Stimulated activated naive B cell treated with anti-CD40 and anti-IgM and Interleukin-4, amounts not matched to agents 10 μg/mL and 1 μg/mL and 100 μg/mL, for 72 hours (primary cell): ENCODE data around the gene ORAI1.

ENCODE experiments used
- ATAC-seq, 2 donors: fragments of 150-1000 bp; cut with Tn5 transposase; replicated peaks; 2 replicates each; pipeline ENCODE4 v1.10.0; 2021; ENCODE audit warnings: moderate library complexity in 1 of 2
- DNase-seq: peaks from one replicate; pipeline ENCODE4 v3.0.0; 2021
- H3K27ac Mint-ChIP-seq: one replicate; pipeline ENCODE4 v1.8.0; 2022; ENCODE audit warnings: mild to moderate bottlenecking, mixed read lengths
- H3K27me3 Mint-ChIP-seq, 2 donors: one replicate each; pipeline ENCODE4 v1.8.0; 2022; ENCODE audit warnings: mixed read lengths in 2 of 2
- H3K36me3 Mint-ChIP-seq, 2 donors: one replicate each; pipeline ENCODE4 v1.8.0; 2022; ENCODE audit warnings: mixed read lengths in 2 of 2, mild to moderate bottlenecking in 1 of 2
- H3K4me1 Mint-ChIP-seq, 2 donors: one replicate each; pipeline ENCODE4 v1.8.0; 2022; ENCODE audit warnings: mixed read lengths in 2 of 2, mild to moderate bottlenecking in 1 of 2
- H3K4me3 Mint-ChIP-seq, 2 donors: one replicate each; pipeline ENCODE4 v1.8.0; 2022; ENCODE audit warnings: mild to moderate bottlenecking in 2 of 2, mixed read lengths in 2 of 2, moderate library complexity in 1 of 2
- H3K9me3 Mint-ChIP-seq, 2 donors: one replicate each; pipeline ENCODE4 v1.8.0; 2022; ENCODE audit warnings: mixed read lengths in 2 of 2, mild to moderate bottlenecking in 1 of 2

Gene ORAI1

DNA sequence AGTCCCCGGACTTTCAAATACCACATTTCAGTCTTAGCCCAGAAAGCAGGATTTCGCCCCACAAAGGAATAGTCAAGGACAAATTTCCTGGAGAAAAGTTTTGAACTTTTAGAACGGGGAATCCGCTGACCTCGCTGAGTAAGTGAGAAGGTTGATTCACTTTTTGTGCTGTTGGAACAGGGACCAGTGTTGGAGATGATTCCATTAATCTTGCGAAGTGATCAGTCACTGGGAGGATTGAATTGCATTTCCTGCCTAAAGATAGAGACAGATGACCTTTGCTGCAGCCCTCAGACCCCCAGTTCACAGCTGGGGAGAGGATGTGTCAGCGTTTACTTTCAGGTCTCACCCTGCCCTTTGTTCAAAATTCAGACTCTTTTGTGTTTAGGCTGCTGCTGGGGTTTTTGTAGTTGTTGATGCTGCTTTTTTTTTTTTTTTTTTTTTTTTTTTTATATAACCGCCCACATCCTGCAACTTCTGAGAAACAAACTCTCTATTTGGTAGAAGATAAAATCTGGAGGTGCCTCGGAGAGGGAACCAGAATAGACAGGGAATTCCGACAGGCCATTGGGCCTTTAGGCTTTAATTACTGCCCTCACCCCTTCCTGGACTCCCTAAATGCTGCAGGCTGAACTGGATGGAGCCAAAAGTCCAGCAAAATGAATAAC, 35.7 kb upstream of the ORAI1 start:
- Mint-ChIP-seq H3K4me3 (peak overlapping the region; percentile 73 to 77), H3K27ac (peak overlapping the region; percentile 95), H3K4me1 (peaks cover 22 to 45% of the 10 kb centered on the region in 2 donors), H3K9me3 (peaks cover 0 to 2% of the 10 kb centered on the region in 2 donors), H3K27me3 (no peaks in the 10 kb centered on the region), H3K36me3 (no peaks in the 10 kb centered on the region)
- ATAC-seq (peak; percentile 87 to 91), DNase-seq (peak; percentile 66)

DNA sequence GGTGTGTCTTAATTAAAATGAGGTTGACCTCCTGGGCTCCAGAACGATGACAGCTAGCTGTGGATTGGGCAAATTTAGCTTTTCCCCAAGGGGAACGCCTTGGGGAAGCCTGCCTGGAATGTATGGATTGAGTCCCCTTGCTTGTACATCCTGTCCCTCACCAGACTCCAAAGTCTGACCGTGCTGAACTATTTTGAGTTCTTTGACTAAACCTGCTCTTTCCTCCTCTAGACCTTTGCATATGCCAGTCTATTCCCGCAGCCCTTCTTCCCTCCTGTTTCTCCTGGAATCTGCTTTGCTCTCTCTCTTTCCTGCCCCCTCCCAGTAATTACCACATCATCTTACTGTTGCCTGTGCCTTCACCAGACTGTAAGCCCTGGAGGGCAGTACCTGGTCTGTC, 34.0 kb upstream of the ORAI1 start:
- DNase-seq: no peak
- ATAC-seq: no peak
- Mint-ChIP-seq H3K4me3 (no peak overlapping the region), H3K36me3 (no peaks in the 10 kb centered on the region), H3K9me3 (peaks cover 0 to 2% of the 10 kb centered on the region in 2 donors), H3K27ac (peak overlapping the region; percentile 70), H3K27me3 (no peaks in the 10 kb centered on the region), H3K4me1 (peaks cover 22 to 42% of the 10 kb centered on the region in 2 donors)

DNA sequence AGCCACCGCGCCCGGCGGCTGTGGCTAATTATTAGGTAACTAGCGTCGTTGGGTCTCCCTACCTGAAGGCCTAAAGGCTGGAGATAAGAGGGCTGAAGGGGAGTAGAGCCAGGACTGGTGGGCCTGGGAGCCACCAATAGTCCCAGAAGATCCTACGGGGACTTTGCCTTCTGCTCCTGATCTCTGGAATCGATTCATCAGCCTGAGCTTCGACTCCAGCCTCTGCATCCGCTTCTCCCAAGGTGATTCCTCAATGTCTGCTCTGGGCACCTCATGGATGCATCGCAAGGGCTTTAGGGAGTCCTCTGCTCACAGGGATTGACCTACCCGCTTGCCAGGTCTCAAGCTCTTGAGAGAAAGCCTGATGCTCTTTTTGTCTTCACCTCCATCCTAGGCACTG, 30.8 kb upstream of the ORAI1 start:
- H3K36me3 Mint-ChIP-seq: no peaks in the 10 kb centered on the region
- H3K4me3 Mint-ChIP-seq: no peak overlapping the region
- no peaks in the 10 kb centered on the region for H3K27me3 Mint-ChIP-seq
- peaks cover 19 to 35% of the 10 kb centered on the region in 2 donors for H3K4me1 Mint-ChIP-seq
- no peak for ATAC-seq
- DNase-seq: no peak
- no peak overlapping the region for H3K27ac Mint-ChIP-seq
- H3K9me3 Mint-ChIP-seq: peaks cover 0 to 2% of the 10 kb centered on the region in 2 donors

DNA sequence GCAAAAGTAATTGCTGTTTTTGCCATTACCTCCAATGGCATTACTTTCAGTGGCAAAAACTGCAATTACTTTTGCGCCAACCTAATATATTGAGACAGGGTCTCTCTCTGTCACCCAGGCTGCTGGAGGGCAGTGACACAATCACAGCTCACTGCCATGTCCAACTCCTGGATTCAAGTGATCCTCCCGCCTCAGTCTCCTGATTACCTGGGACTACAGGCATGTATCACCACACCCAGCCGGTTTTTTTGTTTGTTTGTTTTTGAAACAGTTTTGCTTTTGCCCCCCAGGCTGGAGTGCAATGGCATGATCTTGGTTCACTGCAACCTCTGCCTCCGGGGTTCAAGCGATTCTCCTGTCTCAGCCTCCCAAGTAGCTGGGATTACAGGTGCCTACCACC, 29.8 kb upstream of the ORAI1 start:
- Mint-ChIP-seq H3K27ac (no peak overlapping the region), H3K27me3 (no peaks in the 10 kb centered on the region), H3K9me3 (no peaks in the 10 kb centered on the region), H3K4me1 (peaks cover 11 to 25% of the 10 kb centered on the region in 2 donors), H3K4me3 (no peak overlapping the region), H3K36me3 (no peaks in the 10 kb centered on the region)
- DNase-seq: no peak
- ATAC-seq: no peak

DNA sequence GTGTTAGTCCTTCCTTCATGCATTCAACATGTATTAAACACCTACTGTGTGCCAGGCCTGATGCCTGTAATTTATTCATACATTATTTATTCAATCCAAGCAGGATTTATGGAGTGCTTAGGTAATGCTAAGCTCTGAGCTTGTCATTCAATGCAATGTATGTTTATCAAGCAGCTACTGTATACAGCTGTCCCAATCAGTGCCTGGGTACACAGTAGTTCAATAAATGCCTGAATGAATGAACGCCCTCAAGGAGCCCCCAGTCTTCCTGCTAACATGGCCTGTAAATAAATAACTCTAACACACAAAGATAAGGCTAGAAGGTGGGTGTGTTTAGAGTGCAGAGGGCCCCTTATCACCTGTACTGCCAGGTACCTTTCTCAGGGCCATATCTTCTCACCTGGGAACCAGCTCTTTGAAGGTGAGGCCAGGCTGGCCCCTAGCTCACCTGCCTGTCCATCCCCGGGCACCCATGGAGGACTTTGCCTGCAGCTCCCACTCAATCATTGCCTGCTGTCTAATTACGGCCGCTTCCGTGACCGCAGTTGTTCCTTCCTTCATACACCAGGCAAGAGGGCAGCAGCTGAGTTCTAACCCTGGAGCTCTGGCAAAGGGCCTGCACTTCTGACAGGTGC, 25.5 kb upstream of the ORAI1 start:
- no peak for DNase-seq
- no peak for ATAC-seq
- Mint-ChIP-seq H3K4me1 (peaks cover 0 to 2% of the 10 kb centered on the region in 2 donors), H3K27me3 (no peaks in the 10 kb centered on the region), H3K27ac (no peak overlapping the region), H3K9me3 (no peaks in the 10 kb centered on the region), H3K36me3 (peaks cover 0 to 1% of the 10 kb centered on the region in 2 donors), H3K4me3 (no peak overlapping the region)

DNA sequence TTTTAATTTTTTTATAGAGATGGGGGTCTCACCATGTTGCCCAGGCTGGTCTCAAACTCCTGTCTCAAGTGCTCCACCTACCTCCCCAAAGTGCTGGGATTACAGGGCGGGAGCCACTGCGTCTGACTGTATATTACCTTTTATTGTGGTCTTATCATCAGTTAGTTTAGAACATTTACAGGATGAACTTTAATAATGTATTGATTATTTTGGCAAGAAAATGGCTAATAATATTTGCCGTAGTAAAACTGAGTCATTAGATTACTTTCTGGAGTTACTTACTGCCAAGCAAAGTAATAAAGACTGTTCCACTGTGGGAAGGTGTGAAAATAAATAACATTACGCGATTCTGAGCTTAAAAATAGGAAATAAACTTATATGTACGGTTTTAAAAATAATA, 23.6 kb upstream of the ORAI1 start:
- no peak overlapping the region for H3K27ac Mint-ChIP-seq
- no peaks in the 10 kb centered on the region for H3K9me3 Mint-ChIP-seq
- H3K36me3 Mint-ChIP-seq: peaks cover 0 to 1% of the 10 kb centered on the region in 2 donors
- no peak overlapping the region for H3K4me3 Mint-ChIP-seq
- H3K4me1 Mint-ChIP-seq: no peaks in the 10 kb centered on the region
- H3K27me3 Mint-ChIP-seq: no peaks in the 10 kb centered on the region
- no peak for ATAC-seq
- no peak for DNase-seq

DNA sequence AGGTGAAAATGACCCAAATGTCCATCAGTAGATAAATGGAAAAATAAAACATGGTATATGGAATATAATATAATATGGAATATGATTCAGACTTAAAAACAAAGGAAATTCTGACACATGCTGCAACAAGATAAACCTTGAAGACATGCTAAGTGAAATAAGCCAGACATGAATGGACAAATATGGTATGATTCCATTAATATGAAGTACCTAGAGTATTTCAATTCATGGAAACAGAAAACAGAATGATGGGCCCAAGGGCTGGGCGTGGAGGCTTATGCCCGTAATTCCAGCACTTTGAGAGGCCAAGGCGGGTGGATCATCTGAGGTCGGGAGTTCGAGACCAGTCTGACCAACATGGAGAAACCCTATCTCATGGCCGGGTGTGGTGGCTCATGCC, 22.7 kb upstream of the ORAI1 start:
- Mint-ChIP-seq H3K4me3 (no peak overlapping the region), H3K27ac (no peak overlapping the region), H3K9me3 (no peaks in the 10 kb centered on the region), H3K27me3 (no peaks in the 10 kb centered on the region), H3K36me3 (peaks cover 0 to 1% of the 10 kb centered on the region in 2 donors), H3K4me1 (peaks cover 0 to 2% of the 10 kb centered on the region in 2 donors)
- DNase-seq (no peak), ATAC-seq (no peak)

DNA sequence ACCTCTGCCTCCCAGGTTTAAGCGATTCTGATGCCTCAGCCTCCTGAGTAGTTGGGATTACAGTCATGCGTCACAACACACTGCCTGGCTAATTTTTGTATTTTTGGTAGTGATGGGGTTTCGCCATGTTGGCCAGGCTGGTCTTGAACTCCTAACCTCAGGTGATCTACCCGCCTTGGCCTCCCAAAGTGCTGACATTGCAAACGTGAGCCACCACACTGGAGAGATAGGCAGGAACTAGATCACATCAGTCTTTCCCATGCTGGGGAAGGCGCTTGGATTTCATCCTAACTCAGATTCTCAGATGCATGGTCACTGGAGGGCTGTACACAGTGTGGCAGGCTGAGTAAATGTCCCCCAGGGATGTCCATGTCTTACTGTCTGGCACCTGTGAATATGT, 18.0 kb upstream of the ORAI1 start:
- Mint-ChIP-seq H3K36me3 (peaks cover 4% of the 10 kb centered on the region in 2 donors), H3K4me1 (peaks cover 3 to 11% of the 10 kb centered on the region in 2 donors), H3K9me3 (no peaks in the 10 kb centered on the region), H3K27ac (no peak overlapping the region), H3K27me3 (no peaks in the 10 kb centered on the region), H3K4me3 (no peak overlapping the region)
- DNase-seq: no peak
- no peak for ATAC-seq

DNA sequence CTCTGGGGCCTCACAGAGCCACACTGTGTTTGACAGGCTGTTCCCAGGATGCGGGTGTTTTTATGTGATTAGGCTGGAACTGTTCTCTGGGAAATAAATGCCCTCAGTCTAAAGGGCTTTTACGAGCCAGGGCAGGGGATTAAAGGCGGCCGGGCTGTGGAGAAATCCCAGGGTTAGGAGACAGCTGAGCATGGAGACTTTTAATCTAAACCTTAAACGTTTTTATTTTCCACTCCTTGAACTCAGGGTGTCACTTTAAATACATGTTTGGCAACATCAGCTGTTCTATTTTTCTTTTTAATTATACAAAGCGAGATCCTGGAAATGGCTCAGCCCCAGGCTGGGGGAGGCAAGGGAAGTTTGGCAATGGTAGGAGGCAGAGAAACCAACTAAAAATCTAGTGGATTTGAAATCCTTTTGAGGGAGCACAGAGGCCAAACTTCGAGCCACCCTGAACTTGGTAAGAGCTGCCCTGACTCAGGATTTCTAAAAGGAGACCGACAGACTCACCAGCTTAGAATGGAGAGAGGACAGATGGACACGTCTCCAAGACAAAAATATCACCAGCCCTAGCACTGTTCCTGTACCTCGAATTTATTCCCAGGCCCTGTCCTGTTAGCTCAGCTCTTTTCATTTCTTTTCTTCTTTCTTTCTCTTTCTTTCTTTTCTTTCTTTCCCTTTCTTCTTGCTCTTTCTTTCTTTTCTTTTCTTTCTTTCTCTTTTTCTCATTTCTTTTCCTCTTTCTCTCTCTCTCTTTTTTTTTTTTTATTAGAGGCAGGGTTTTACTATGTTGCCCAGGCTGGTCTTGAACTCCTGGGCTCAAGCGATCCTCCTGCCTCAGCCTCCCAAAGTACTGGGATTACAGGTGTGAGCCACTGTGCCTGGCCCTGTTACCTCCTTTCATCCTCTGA, 15.8 kb upstream of the ORAI1 start:
- no peaks in the 10 kb centered on the region for H3K27me3 Mint-ChIP-seq
- DNase-seq (no peak), ATAC-seq (no peak)
- H3K4me1 Mint-ChIP-seq: peaks cover 6 to 27% of the 10 kb centered on the region in 2 donors
- no peak overlapping the region for H3K4me3 Mint-ChIP-seq
- peak overlapping the region; percentile 0 for H3K27ac Mint-ChIP-seq
- no peaks in the 10 kb centered on the region for H3K9me3 Mint-ChIP-seq
- peaks cover 3 to 14% of the 10 kb centered on the region in 2 donors for H3K36me3 Mint-ChIP-seq

DNA sequence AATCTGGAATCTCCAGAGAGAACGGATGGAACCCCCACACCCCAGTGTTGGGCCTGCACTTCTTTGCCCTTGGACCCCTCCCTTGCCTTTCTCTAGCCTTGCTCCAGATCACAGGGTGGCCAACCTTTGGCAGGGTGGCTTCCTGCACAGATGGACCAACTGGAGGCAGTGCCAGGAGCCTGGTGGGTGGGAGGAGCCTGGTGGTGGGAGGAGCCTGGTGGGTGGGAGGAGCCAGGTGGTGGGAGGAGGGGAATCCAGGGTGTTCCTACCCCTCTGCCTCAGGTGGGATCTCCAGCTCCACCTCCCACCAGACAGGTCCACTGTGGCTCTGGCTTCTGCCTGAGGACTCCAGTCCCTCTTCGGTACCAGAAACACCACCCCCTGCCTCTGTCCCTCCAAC, 15.0 kb upstream of the ORAI1 start:
- Mint-ChIP-seq H3K27ac (no peak overlapping the region), H3K9me3 (no peaks in the 10 kb centered on the region), H3K4me3 (no peak overlapping the region), H3K36me3 (peaks cover 3 to 14% of the 10 kb centered on the region in 2 donors), H3K27me3 (no peaks in the 10 kb centered on the region), H3K4me1 (peaks cover 6 to 35% of the 10 kb centered on the region in 2 donors)
- ATAC-seq (peak in 1 of 2 donors; percentile 38), DNase-seq (no peak)

DNA sequence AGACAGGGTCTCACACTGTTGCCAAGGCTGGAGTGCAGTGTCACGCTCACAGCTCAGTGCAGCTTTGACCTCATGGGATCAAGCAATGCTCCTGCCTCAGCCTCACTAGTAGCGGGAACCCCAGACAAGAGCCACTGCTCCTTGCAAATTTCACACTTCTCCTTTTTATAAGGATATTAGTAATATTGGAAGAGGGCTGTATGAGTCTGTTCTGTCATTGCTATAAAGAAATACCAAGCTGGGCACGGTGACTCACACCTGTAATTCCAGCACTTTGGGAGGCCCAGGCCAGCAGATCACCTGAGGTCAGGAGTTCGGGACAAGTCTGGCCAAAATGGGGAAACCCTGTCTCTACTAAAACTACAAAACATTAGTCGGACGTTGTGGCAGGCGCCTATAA, 12.9 kb upstream of the ORAI1 start:
- no peaks in the 10 kb centered on the region for H3K27me3 Mint-ChIP-seq
- H3K27ac Mint-ChIP-seq: peak overlapping the region; percentile 69
- peaks cover 3 to 15% of the 10 kb centered on the region in 2 donors for H3K36me3 Mint-ChIP-seq
- no peaks in the 10 kb centered on the region for H3K9me3 Mint-ChIP-seq
- peak; percentile 90 to 93 for ATAC-seq
- H3K4me3 Mint-ChIP-seq: peak overlapping the region in 1 of 2 donors; percentile 13
- DNase-seq: no peak
- peaks cover 7 to 46% of the 10 kb centered on the region in 2 donors for H3K4me1 Mint-ChIP-seq

DNA sequence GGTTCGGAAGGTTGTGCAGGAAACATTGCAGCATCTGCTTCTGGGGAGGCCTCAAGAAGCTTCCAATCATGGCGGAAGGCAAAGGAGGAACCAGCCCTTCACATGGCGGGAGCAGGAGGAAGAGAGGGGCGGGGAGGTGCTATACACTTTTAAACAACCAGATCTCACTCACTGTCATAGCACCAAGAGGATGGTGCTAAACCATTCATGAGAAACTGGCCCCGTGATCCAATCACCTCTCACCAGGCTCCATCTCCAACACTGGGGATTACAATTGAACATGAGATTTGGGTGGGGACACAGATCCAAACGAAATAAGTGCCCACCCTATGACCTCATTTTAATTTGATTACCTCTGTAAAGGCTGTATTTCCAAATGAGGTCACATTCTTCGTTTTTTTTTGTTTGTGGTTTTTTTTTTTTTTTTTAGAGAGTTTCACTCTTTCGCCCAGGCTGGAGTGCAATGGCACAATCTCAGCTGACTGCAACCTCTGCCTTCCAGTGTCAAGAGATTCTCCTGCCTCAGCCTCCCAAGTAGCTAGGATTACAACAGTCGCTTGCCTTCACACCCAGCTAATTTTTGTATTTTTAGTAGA, 11.4 kb upstream of the ORAI1 start:
- no peak overlapping the region for H3K4me3 Mint-ChIP-seq
- ATAC-seq (no peak), DNase-seq (no peak)
- H3K36me3 Mint-ChIP-seq: peaks cover 4 to 23% of the 10 kb centered on the region in 2 donors
- H3K27me3 Mint-ChIP-seq: no peaks in the 10 kb centered on the region
- no peak overlapping the region for H3K27ac Mint-ChIP-seq
- no peaks in the 10 kb centered on the region for H3K9me3 Mint-ChIP-seq
- peaks cover 17 to 60% of the 10 kb centered on the region in 2 donors for H3K4me1 Mint-ChIP-seq

DNA sequence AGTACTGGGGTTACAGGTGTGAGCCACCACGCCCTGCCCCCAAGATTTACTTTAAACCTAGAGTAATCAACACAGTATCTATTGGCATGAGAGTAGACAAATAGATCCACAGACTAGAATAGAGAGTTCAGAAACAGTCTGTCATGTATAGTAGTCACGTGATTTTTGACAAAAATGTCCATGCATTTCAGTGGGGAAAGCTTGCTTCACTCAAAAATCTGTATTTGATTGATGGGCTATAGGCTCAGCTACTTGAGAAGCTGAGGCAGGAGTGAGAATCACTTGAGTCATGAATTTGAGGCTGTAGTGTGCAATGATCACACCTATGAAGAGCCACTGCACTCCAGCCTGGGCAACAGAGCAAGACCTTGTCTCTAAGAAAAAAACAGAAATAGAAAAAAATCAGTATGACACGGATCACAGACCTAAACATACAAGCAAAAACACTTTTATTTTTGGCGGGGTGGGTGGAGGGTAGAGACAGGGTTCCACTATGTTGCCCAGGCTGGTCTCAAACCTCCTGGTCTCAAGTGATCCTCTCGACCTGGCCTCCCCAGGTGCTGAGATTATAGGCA, 7.6 kb upstream of the ORAI1 start:
- DNase-seq: no peak
- Mint-ChIP-seq H3K4me3 (no peak overlapping the region), H3K9me3 (no peaks in the 10 kb centered on the region), H3K27me3 (no peaks in the 10 kb centered on the region), H3K4me1 (peaks cover 14 to 56% of the 10 kb centered on the region in 2 donors), H3K27ac (no peak overlapping the region), H3K36me3 (peaks cover 4 to 19% of the 10 kb centered on the region in 2 donors)
- ATAC-seq: peak; percentile 64 to 79
